Endothelial cell (in vitro differentiated cells): Measurements from ENCODE around the gene RBMS2. TPM values are rescaled to one million over a fixed set of nuclear protein-coding genes. Genes with fewer than 3 reads are reported as not detected.

ENCODE experiments used
- DNase-seq: peaks from one replicate; pipeline ENCODE4 v3.0.0; 2021; ENCODE audit warnings: low spot score
- H3K27ac Mint-ChIP-seq: one replicate; pipeline ENCODE4 v1.8.0; 2021; ENCODE audit warnings: mixed read lengths, inconsistent platforms; ENCODE audit not compliant: unreplicated experiment
- H3K27me3 Mint-ChIP-seq: one replicate; pipeline ENCODE4 v1.8.0; 2021; ENCODE audit warnings: mild to moderate bottlenecking, moderate library complexity, mixed read lengths, inconsistent platforms; ENCODE audit not compliant: unreplicated experiment
- H3K36me3 Mint-ChIP-seq: one replicate; pipeline ENCODE4 v1.8.0; 2021; ENCODE audit warnings: mild to moderate bottlenecking, low read depth, mixed read lengths, inconsistent platforms; ENCODE audit not compliant: unreplicated experiment
- H3K4me1 Mint-ChIP-seq: one replicate; pipeline ENCODE4 v1.8.0; 2021; ENCODE audit warnings: mild to moderate bottlenecking, mixed read lengths, inconsistent platforms; ENCODE audit not compliant: unreplicated experiment
- H3K4me3 Mint-ChIP-seq: one replicate; pipeline ENCODE4 v1.8.0; 2021; ENCODE audit warnings: mild to moderate bottlenecking, mixed read lengths, inconsistent platforms; ENCODE audit not compliant: unreplicated experiment
- H3K9me3 Mint-ChIP-seq: one replicate; pipeline ENCODE4 v1.8.0; 2021; ENCODE audit warnings: mixed read lengths, inconsistent platforms; ENCODE audit not compliant: unreplicated experiment
- CTCF ChIP-seq: fragments of 200-600 bp; sonication (generic); IDR thresholded peaks from one replicate; pipeline ENCODE4 v1.5.0; 2021; ENCODE audit warnings: antibody characterized with exemption; ENCODE audit not compliant: unreplicated experiment
- total RNA-seq: library from RNA; stranded (reverse); fragmentation: NEBNext Ultra II Directional; extraction: Animal tissue kit (Norgen Biotek cat#: 25700); gene quantifications from one replicate; pipeline ENCODE4 v1.2.1, GENCODE V29; 2021; ENCODE audit not compliant: unreplicated experiment

Gene RBMS2
- total RNA-seq, 1 donor from 2014 or later, result 122 TPM

- H3K9me3 Mint-ChIP-seq, result no peaks in the 10 kb centered on the region
- H3K4me1 Mint-ChIP-seq, result no peaks in the 10 kb centered on the region
- no peak for TF ChIP-seq CTCF
- H3K4me3 Mint-ChIP-seq, result no peak overlapping the region
- peaks cover 4% of the 10 kb centered on the region for H3K36me3 Mint-ChIP-seq
- no peak for DNase-seq
- H3K27me3 Mint-ChIP-seq, result peaks cover 4% of the 10 kb centered on the region
- H3K27ac Mint-ChIP-seq, result no peak overlapping the region
These were observed 43.9 kb upstream of the RBMS2 start for GRCh38 chr12:56477521-56478225.

- Mint-ChIP-seq H3K4me3 (no peak overlapping the region), H3K27ac (no peak overlapping the region), H3K9me3 (no peaks in the 10 kb centered on the region), H3K27me3 (peaks cover 4% of the 10 kb centered on the region), H3K4me1 (no peaks in the 10 kb centered on the region), H3K36me3 (peaks cover 4% of the 10 kb centered on the region)
- DNase-seq, result no peak
- no peak for TF ChIP-seq CTCF
These were observed 42.0 kb upstream of the RBMS2 start for GRCh38 chr12:56479625-56480024.

GRCh38 chr12:56484566-56484965 is 37.1 kb upstream of the RBMS2 start:
- no peaks in the 10 kb centered on the region for H3K36me3 Mint-ChIP-seq
- H3K4me3 Mint-ChIP-seq, result no peak overlapping the region
- H3K27me3 Mint-ChIP-seq, result peaks cover 16% of the 10 kb centered on the region
- peaks cover 13% of the 10 kb centered on the region for H3K4me1 Mint-ChIP-seq
- H3K27ac Mint-ChIP-seq, result no peak overlapping the region
- DNase-seq, result no peak
- peaks cover 4% of the 10 kb centered on the region for H3K9me3 Mint-ChIP-seq
- no peak for TF ChIP-seq CTCF

DNA sequence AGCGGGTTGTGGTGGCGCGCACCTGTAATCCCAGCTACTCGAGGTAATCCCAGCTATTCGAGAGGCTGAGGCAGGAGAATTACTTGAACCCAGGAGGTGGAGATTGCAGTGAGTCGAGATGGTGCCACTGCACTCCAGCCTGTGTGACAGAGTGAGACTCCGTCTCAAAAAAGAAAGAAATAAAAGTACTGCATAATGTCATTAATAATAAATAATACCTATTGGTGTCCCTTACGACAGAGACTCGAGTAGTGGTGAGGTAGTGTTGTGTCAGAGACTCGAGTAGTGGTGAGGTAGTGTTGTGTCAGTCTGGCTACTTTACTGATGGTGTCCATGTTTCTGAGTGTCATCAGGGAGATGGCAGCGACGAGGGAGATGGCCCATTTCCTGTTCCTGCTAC is 34.9 kb upstream of the RBMS2 start:
- no peak overlapping the region for H3K4me3 Mint-ChIP-seq

More for the DNA sequence above, 34.9 kb upstream of the RBMS2 start:
- no peak for DNase-seq
- Mint-ChIP-seq H3K9me3 (peaks cover 4% of the 10 kb centered on the region), H3K27ac (no peak overlapping the region), H3K4me1 (peaks cover 13% of the 10 kb centered on the region), H3K36me3 (no peaks in the 10 kb centered on the region), H3K27me3 (peaks cover 22% of the 10 kb centered on the region)
- TF ChIP-seq CTCF, result no peak
